Measurements from ENCODE around the gene ARMS2.

Gene ARMS2

GRCh38 chr10:122455376-122456079 is 1.1 kb downstream of the ARMS2 start:
- no peak for DNase-seq

GRCh38 chr10:122457934-122458333 is 3.5 kb downstream of the ARMS2 start:
- DNase-seq = no peak

GRCh38 chr10:122458693-122459092 is 4.2 kb downstream of the ARMS2 start:
- no peak for DNase-seq

- no peak for DNase-seq
These were observed 5.3 kb downstream of the ARMS2 start for GRCh38 chr10:122459561-122460273.

- no peak for DNase-seq
These were observed 6.4 kb downstream of the ARMS2 start for GRCh38 chr10:122460891-122461293.

- peak; percentile 20 for DNase-seq
These were observed 6.9 kb downstream of the ARMS2 start, which contains the start of gene HTRA1 for GRCh38 chr10:122461367-122461728. Gene HTRA1 (plus strand): TSS chr10:122461553. CDS start chr10:122461653, 100 bp downstream.

- peak; percentile 9 for DNase-seq
These were observed 7.5 kb downstream of the ARMS2 start for GRCh38 chr10:122461729-122462532.

GRCh38 chr10:122462533-122463465 is 8.3 kb downstream of the ARMS2 start:
- no peak for DNase-seq

- DNase-seq = no peak
These were observed 9.2 kb downstream of the ARMS2 start for GRCh38 chr10:122463466-122464249.

- no peak for DNase-seq
These were observed 9.7 kb downstream of the ARMS2 start for GRCh38 chr10:122464250-122464510.

- DNase-seq = no peak
These were observed 10.1 kb downstream of the ARMS2 start for GRCh38 chr10:122464586-122464985.

- no peak for DNase-seq
These were observed 11.1 kb downstream of the ARMS2 start for GRCh38 chr10:122465401-122466040.

GRCh38 chr10:122466951-122467381 is 12.5 kb downstream of the ARMS2 start:
- no peak for DNase-seq

- DNase-seq = no peak
These were observed 13.2 kb downstream of the ARMS2 start for GRCh38 chr10:122467701-122468100.

GRCh38 chr10:122468307-122468925 is 14.0 kb downstream of the ARMS2 start:
- no peak for DNase-seq

GRCh38 chr10:122468926-122469781 is 14.7 kb downstream of the ARMS2 start:
- DNase-seq = no peak

- DNase-seq = no peak
These were observed 15.4 kb downstream of the ARMS2 start for GRCh38 chr10:122469848-122470247.

- DNase-seq = no peak
These were observed 17.2 kb downstream of the ARMS2 start for GRCh38 chr10:122471531-122472177.

- DNase-seq = no peak
These were observed 18.7 kb downstream of the ARMS2 start for GRCh38 chr10:122473116-122473515.

Data from NCI-H526 treated with DMSO at 0.1 percent for 48 hours (cell line).